H9 (cell line): ENCODE results near the gene TRIM50. TPM values are rescaled to one million over a fixed set of nuclear protein-coding genes. Genes with fewer than 3 reads are reported as not detected.

Experiments used
- DNase-seq: peaks from one replicate; pipeline ENCODE4 v3.0.0-alpha.2; 2017
- H2AFZ ChIP-seq: one replicate; pipeline ENCODE4 v1.6.1; 2013; ENCODE audit warnings: mild to moderate bottlenecking, low read length, control low read depth, moderate library complexity
- H2AK5ac ChIP-seq: 2 replicates; pipeline ENCODE4 v1.6.1; 2013; ENCODE audit warnings: low read length, control low read depth, mixed read lengths; ENCODE audit not compliant: insufficient read length
- H2BK120ac ChIP-seq: one replicate; pipeline ENCODE4 v1.6.1; 2013; ENCODE audit warnings: low read depth, mild to moderate bottlenecking, low read length, control low read depth, inconsistent platforms; ENCODE audit not compliant: poor library complexity, severe bottlenecking
- H2BK12ac ChIP-seq: 2 replicates; pipeline ENCODE4 v1.6.1; 2013; ENCODE audit warnings: low read length, control low read depth, mixed read lengths, low read depth; ENCODE audit not compliant: insufficient read length
- H2BK15ac ChIP-seq: 2 replicates; pipeline ENCODE4 v1.6.1; 2013; ENCODE audit warnings: low read depth, low read length, control low read depth
- H2BK20ac ChIP-seq: one replicate; pipeline ENCODE4 v1.6.1; 2013; ENCODE audit warnings: low read depth, mild to moderate bottlenecking, low read length, control low read depth, inconsistent platforms; ENCODE audit not compliant: poor library complexity, severe bottlenecking
- H2BK5ac ChIP-seq: 2 replicates; pipeline ENCODE4 v1.6.1; 2013; ENCODE audit warnings: low read length, control low read depth, mixed read lengths; ENCODE audit not compliant: insufficient read length
- H3K14ac ChIP-seq: 2 replicates; pipeline ENCODE4 v1.6.1; 2013; ENCODE audit warnings: low read length, control low read depth; ENCODE audit not compliant: insufficient read depth
- H3K18ac ChIP-seq: 2 replicates; pipeline ENCODE4 v1.6.1; 2013; ENCODE audit warnings: low read depth, mild to moderate bottlenecking, mixed read lengths, low read length, control low read depth; ENCODE audit not compliant: insufficient read length
- H3K23ac ChIP-seq: 2 replicates; pipeline ENCODE4 v1.6.1; 2013; ENCODE audit warnings: low read length, control low read depth, mixed read lengths, low read depth; ENCODE audit not compliant: insufficient read length
- H3K23me2 ChIP-seq: 2 replicates; pipeline ENCODE4 v1.6.1; 2013; ENCODE audit warnings: low read depth, mild to moderate bottlenecking, mixed read lengths, low read length, control low read depth; ENCODE audit not compliant: insufficient read length, poor library complexity, severe bottlenecking
- H3K27ac ChIP-seq: 2 replicates; pipeline ENCODE4 v1.5.1; 2013; ENCODE audit warnings: low read length, control low read depth, mixed read lengths, low read depth; ENCODE audit not compliant: insufficient read length
- H3K27me3 ChIP-seq: 2 replicates; pipeline ENCODE4 v1.6.1; 2013; ENCODE audit warnings: low read length, control low read depth, inconsistent platforms; ENCODE audit not compliant: insufficient read depth
- H3K4ac ChIP-seq: 2 replicates; pipeline ENCODE4 v1.6.1; 2013; ENCODE audit warnings: low read depth, mild to moderate bottlenecking, control low read depth, inconsistent platforms, low read length, moderate library complexity
- H3K4me1 ChIP-seq: 2 replicates; pipeline ENCODE4 v1.6.1; 2013; ENCODE audit warnings: low read length, control low read depth, inconsistent platforms; ENCODE audit not compliant: insufficient read depth
- H3K4me2 ChIP-seq: 2 replicates; pipeline ENCODE4 v1.6.1; 2013; ENCODE audit warnings: low read length, control low read depth, mixed read lengths; ENCODE audit not compliant: insufficient read length, insufficient read depth
- H3K56ac ChIP-seq: 2 replicates; pipeline ENCODE4 v1.6.1; 2013; ENCODE audit warnings: low read depth, mild to moderate bottlenecking, mixed read lengths, low read length, control low read depth; ENCODE audit not compliant: insufficient read length
- H3K79me1 ChIP-seq: 2 replicates; pipeline ENCODE4 v1.6.1; 2013; ENCODE audit warnings: low read depth, mild to moderate bottlenecking, moderate library complexity, low read length, control low read depth, inconsistent platforms; ENCODE audit not compliant: insufficient read depth, poor library complexity, severe bottlenecking
- H3K79me2 ChIP-seq: 2 replicates; pipeline ENCODE4 v1.6.1; 2013; ENCODE audit warnings: low read length, control low read depth, inconsistent platforms; ENCODE audit not compliant: insufficient read depth
- H3K9ac ChIP-seq: 2 replicates; pipeline ENCODE4 v1.6.1; 2013; ENCODE audit warnings: low read length, control low read depth, mixed read lengths; ENCODE audit not compliant: insufficient read length; ENCODE audit errors: extremely low read depth
- H3K9me3 ChIP-seq: one replicate; pipeline ENCODE4 v1.6.1; 2013; ENCODE audit warnings: low read depth, low read length, inconsistent platforms; ENCODE audit not compliant: control insufficient read depth
- H3T11ph ChIP-seq: one replicate; pipeline ENCODE4 v1.6.1; 2013; ENCODE audit warnings: mild to moderate bottlenecking, low read length, control low read depth, inconsistent platforms
- H4K20me1 ChIP-seq: one replicate; pipeline ENCODE4 v1.6.1; 2013; ENCODE audit not compliant: control insufficient read depth, insufficient read length, insufficient read depth
- H4K5ac ChIP-seq: 2 replicates; pipeline ENCODE4 v1.6.1; 2013; ENCODE audit warnings: low read depth, mild to moderate bottlenecking, mixed read lengths, low read length, control low read depth; ENCODE audit not compliant: insufficient read length
- H4K8ac ChIP-seq: replicated peaks from 2 replicates; pipeline ENCODE4 v1.6.1; 2013; ENCODE audit warnings: low read length, control low read depth, mixed read lengths, low read depth; ENCODE audit not compliant: insufficient read length
- H4K91ac ChIP-seq: 2 replicates; pipeline ENCODE4 v1.6.1; 2013; ENCODE audit warnings: low read depth, mild to moderate bottlenecking, moderate library complexity, mixed read lengths, low read length, control low read depth; ENCODE audit not compliant: insufficient read length
- H3K27ac Mint-ChIP-seq, 3 experiments: 2 replicates in 2 of 3; 3 replicates in 1 of 3; pipeline ENCODE4 v1.8.0; 2020 to 2021; ENCODE audit warnings: mixed read lengths in 3 of 3, mild to moderate bottlenecking in 1 of 3, moderate library complexity in 1 of 3
- H3K27me3 Mint-ChIP-seq: 2 replicates; pipeline ENCODE4 v1.8.0; 2021; ENCODE audit warnings: low read depth, mild to moderate bottlenecking, moderate library complexity, mixed read lengths
- H3K36me3 Mint-ChIP-seq, 3 experiments: 2 replicates in 2 of 3; 3 replicates in 1 of 3; pipeline ENCODE4 v1.8.0; 2020 to 2021; ENCODE audit warnings: low read depth in 3 of 3, mixed read lengths in 3 of 3; ENCODE audit not compliant: insufficient read depth in 1 of 3
- H3K4me1 Mint-ChIP-seq, 2 experiments: 2 replicates each; pipeline ENCODE4 v1.8.0; 2020; ENCODE audit warnings: mixed read lengths in 2 of 2
- H3K4me3 Mint-ChIP-seq, 2 experiments: 2 replicates in 1 of 2; 3 replicates in 1 of 2; pipeline ENCODE4 v1.8.0; 2020 to 2021; ENCODE audit warnings: mild to moderate bottlenecking in 2 of 2, mixed read lengths in 2 of 2, moderate library complexity in 1 of 2
- H3K9me3 Mint-ChIP-seq, 2 experiments: 2 replicates in 1 of 2; 3 replicates in 1 of 2; pipeline ENCODE4 v1.8.0; 2020; ENCODE audit warnings: mild to moderate bottlenecking in 2 of 2, mixed read lengths in 2 of 2, moderate library complexity in 1 of 2
- CTCF ChIP-seq: fragments of 200-600 bp; sonication (generic); conservative IDR thresholded peaks from 3 replicates; pipeline ENCODE4 v1.8.0; 2021; ENCODE audit warnings: antibody characterized with exemption, mild to moderate bottlenecking
- WGBS: extraction: QIAGEN DNeasy Blood & Tissue Kit; methylation state at CpG from one replicate; pipeline ENCODE4 v1.1.7; 2013; ENCODE audit warnings: missing lambda C conversion rate, low lambda C conversion rate, mixed read lengths; ENCODE audit not compliant: insufficient read length; ENCODE audit errors: extremely low coverage; 5-methylcytosine and 5-hydroxymethylcytosine counted together
- total RNA-seq: library from RNA; stranded (reverse); gene quantifications from 2 replicates; pipeline ENCODE4 v1.2.1, GENCODE V29; 2021

Gene TRIM50
- total RNA-seq, 1 experiment from 2014 or later: not detected

DNA sequence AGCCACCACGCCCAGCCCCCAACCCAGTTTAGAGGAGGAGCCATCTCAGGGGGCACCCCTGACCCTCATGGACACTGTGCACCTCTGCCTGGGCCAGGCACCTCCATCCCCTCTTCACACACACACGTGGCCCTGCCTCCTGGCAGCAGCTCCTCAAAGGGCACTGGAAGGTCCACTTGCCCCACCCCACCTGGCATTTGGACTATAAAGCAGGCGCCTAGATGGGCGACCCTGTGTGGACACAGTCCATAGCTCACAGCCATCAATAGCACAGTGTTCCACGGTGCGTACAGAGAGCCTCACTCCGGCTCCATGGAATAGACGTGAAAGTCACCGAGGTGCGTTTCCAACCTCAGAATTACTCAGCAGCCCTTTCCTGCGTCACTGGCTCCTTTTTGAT, 41.1 kb upstream of the TRIM50 start:
- Histone ChIP-seq H3K23ac (no peak overlapping the region), H3K14ac (no peak overlapping the region), H2BK15ac (no peak overlapping the region), H4K5ac (no peak overlapping the region), H4K20me1 (no peaks in the 10 kb centered on the region), H3K9ac (no peak overlapping the region), H2AFZ (no peak overlapping the region), H2AK5ac (no peak overlapping the region), H2BK5ac (no peak overlapping the region), H3K79me1 (no peaks in the 10 kb centered on the region), H3K23me2 (no peaks in the 10 kb centered on the region), H2BK120ac (no peak overlapping the region), H3T11ph (no peak overlapping the region), H4K8ac (no peak overlapping the region), H3K56ac (no peak overlapping the region), H2BK20ac (no peak overlapping the region), H3K4me2 (no peak overlapping the region), H2BK12ac (no peak overlapping the region), H3K4ac (no peak overlapping the region), H3K9me3 (no peaks in the 10 kb centered on the region), H3K18ac (no peak overlapping the region), H3K27me3 (no peaks in the 10 kb centered on the region), H3K27ac (no peak overlapping the region), H3K79me2 (no peaks in the 10 kb centered on the region), H4K91ac (no peak overlapping the region), H3K4me1 (no peaks in the 10 kb centered on the region)
- DNase-seq: no peak
- no peak overlapping the region for H3K4me3 Mint-ChIP-seq
- no peak overlapping the region for H3K27ac Mint-ChIP-seq
- no peak for TF ChIP-seq CTCF
- H3K36me3 Mint-ChIP-seq: no peaks in the 10 kb centered on the region
- no CpG with 5 or more reads among the region's 11 CpGs for WGBS
- no peaks in the 10 kb centered on the region for H3K9me3 Mint-ChIP-seq
- H3K27me3 Mint-ChIP-seq: no peaks in the 10 kb centered on the region
- peaks cover 0 to 4% of the 10 kb centered on the region in 2 experiments; a peak in 2 of 4 replicates for H3K4me1 Mint-ChIP-seq
